ENCODE data around the gene SPATA20.

DNA sequence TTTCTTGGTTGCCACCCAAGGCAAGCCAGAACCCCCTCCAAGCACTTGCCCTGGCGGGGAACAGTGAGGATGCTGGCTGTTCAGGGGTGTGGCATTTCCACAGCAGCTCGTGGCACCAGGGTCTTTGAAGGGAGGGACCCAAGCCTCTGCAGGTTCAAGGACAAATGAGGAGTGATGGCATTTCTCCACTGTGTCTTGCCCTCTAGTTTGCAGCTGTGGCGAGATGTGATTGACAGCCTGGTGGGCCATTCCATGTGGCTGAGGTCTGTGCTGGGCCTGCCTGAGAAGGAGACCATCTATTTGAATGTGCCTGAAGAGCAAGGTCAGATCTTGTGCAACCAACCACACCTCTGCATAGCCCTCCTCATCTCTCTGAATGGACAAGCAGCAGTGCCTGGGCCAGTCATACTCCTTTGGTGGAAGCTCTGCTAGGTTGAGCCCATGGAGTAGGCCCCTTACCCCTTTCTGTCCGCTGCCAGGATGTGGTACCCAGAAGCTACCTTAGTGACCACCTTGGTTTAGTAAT lies 19.0 kb upstream of the SPATA20 start:
- TF ChIP-seq CTCF (IDR thresholded peaks at IDR 0.05; ENCODE audit: borderline replicate concordance, extremely low read depth, low read length, poor library complexity, severe bottlenecking) (no peak), EZH2 (IDR thresholded peaks at IDR 0.05; ENCODE audit: borderline replicate concordance, low read depth, low read length, severe bottlenecking) (no peak)
